ENCODE results near the gene TSC2. TPM values are rescaled to one million over a fixed set of nuclear protein-coding genes. Genes with fewer than 3 reads are reported as not detected.

Gene TSC2
- 36.0 and 55.9 TPM in 2 replicates for total RNA-seq

DNA sequence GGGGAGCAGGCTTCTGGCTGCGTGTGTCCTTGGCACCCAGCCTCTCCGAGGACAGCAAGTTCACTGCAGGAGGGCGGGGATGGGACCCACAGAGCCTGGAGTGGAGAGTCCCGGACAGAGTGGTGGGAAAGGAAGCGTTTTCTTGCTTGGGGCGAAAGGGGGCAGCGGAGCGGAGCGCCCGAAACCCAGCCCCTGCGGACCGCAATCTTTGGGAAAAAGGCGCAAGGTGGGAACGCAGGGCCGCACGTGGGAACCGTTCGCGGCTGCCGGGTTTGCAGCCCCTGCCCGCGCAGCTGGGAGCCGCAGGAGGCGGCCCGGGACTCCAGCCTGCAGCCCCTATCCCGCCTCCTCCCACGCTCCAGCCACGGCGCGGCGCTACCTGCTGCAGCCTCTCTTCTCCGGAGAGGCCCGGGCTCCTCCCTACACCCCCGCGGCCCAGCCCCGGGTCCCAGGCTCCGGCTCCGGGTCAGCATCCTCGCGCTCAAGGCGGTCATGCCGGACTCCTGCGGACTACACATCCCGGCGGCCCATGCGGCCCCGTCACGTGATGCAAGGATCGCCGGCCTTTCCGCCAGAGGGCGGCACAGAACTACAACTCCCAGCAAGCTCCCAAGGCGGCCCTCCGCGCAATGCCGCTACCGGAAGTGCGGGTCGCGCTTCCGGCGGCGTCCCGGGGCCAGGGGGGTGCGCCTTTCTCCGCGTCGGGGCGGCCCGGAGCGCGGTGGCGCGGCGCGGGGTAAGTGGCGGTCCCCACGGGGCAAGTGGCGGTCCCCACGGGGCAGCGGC, at the start of gene TSC2, which contains the start of gene NTHL1:
TSC2 (plus strand) TSS at position 656 of the 786 bp plus-strand sequence. CDS start 631 bp downstream, outside the sequence.
NTHL1 (minus strand) TSS at position 505 of the 786 bp plus-strand sequence; CDS start at position 494, 11 bp downstream.

DNA sequence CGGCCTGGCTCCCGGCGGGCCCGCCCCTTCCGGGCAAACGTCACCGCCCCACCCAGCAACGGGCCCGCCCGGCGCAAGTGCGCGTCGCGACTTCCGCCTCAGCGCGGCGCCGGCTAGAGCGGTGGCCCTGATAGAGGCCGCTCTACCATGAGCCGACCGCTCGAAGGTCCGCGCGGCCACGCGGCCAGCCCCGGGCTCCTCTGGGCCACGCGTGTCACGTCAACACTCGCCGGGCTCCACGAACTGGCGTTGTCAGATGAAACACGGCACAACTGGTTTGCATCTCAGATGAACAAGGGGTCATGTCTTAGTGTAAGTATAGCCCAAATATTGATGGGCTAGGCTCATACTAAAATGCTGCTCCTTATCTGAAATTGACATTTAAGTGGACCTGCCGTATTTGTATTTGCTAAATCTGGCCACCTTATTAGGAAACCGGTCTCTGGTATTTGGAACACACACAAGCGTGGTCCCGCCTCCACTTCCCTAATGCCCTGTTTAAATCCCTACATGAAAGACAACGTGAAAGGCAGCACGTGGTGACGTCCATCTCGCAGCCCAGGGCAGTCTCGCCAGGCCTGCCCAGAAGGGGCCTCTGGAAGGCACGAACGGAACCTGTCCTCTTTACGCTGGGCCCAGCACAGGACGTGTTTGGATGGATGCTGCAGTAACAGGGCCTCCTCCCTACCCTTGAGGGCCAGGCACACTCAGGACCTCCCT, 37.8 kb upstream of the TSC2 start, which contains the start of gene ZNF598:
ZNF598 (minus strand) TSS at position 31 of the 720 bp plus-strand sequence.

DNA sequence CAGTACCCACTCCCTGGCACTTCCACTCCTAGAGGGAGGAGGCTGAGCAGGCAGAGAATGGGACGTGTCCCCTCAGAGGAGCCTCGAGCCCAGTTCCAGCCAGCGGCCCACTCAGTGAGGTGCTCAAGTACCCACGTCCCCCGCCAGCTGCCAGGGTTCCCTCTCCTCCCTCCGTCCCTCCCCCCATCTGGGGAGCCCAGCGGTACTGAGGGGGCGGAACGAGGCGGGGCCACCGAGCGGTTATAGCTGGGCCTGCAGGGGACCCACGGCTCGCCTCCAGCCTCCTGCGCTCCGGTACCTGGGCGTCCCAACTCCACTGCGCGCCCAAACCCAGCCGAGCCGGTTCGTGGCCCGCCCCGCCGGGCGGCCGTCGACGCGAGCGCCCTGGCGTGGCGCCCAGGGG, 28.3 kb upstream of the TSC2 start, which contains the start of gene NPW:
NPW (plus strand) TSS at position 268 of the 403 bp plus-strand sequence.

DNA sequence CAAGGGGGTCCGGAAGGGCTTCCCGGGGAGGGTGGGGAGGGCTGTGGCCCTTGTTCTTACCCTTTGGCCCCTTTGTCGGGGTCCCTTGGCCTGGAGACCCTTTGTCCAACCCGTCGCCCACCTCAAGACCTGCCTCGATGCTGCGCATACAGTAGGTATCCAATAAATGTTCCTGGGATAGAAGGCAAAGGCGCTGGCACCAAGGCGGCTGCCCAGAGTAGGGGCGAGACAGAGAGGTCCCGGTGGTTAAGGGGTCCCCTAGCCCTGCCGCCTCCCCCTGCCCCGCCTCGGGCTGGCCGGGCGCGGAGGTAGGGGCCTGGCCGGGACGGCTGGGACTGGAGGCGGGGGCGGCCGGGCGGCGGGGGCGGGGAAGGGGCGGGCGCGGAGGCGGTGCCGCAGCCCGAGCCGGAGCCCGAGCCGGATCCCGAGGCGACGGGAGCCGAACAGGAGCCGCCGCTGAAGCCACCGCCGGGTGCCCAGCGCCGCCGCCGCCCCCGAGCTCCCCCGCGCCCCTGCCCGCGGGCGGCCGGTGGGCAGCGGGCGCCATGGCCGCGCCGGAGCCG, 21.2 kb upstream of the TSC2 start, which contains the start of gene NHERF2:
NHERF2 (plus strand) TSS at position 442 of the 563 bp plus-strand sequence; CDS start at position 546, 104 bp downstream.

DNA sequence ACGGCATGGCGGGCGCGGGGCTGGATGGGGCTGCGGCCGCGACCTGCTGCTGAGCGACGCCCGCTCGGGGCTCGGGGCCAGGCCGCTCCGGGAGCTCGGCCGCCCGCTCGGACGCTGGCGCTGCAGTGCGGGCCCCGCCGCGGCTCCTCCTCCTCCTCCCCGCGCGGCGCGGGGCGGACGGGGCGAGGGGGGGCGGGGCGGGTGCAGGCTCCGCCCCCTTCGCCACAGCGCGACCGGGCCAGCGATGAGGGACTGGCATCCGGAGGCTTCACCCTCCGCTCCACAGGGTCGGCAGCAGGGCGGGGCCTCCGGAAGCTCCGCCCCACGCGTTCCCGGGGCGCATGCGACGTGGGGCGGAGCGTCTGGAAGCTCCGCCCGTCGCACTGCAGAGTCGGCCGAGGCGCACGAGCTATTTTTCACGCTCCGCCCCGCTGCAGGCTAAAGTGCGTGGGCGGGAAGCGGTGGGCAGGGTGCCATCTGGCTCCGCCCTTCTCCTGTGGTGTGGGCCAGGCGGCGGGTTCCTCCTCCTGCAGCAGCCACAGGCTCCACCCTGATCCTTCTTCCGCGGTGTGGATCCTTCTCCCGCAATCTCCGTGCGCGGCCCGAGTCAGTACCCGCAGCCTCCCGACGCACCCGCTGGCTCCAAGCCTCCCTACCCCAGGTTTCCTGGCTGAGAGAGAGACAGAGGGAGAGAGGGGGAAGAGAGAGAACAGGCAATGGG, 88.1 kb downstream of the TSC2 start, which contains the start of gene PKD1:
PKD1 (minus strand) TSS at position 129 of the 721 bp plus-strand sequence. CDS start 209 bp downstream, outside the sequence.

Other genes starting within 250 kb of the TSC2 start
- gene HAGH, start 221.2 kb upstream of the TSC2 start, total RNA-seq: 62.4 and 71.3 TPM in 2 replicates
- gene FAHD1, start 220.8 kb upstream of the TSC2 start, total RNA-seq: 33.6 and 52.6 TPM in 2 replicates
- gene MEIOB, start 175.8 kb upstream of the TSC2 start, total RNA-seq: 0.30 TPM in 1 of 2 replicates, not detected in the other
- gene HS3ST6, start 129.6 kb upstream of the TSC2 start, total RNA-seq: not detected in 2 replicates
- gene MSRB1, start 104.8 kb upstream of the TSC2 start, total RNA-seq: 9.8 and 12.0 TPM in 2 replicates
- gene RPL3L, start 93.3 kb upstream of the TSC2 start, total RNA-seq: not detected in 2 replicates
- gene NDUFB10, start 88.4 kb upstream of the TSC2 start, total RNA-seq: 323 and 367 TPM in 2 replicates
- gene RPS2, start 83.2 kb upstream of the TSC2 start, total RNA-seq: 4,271 and 4,630 TPM in 2 replicates
- not detected in 2 replicates for gene RNF151, start 81.1 kb upstream of the TSC2 start, total RNA-seq
- 94.1 and 97.0 TPM in 2 replicates for gene TBL3, start 75.9 kb upstream of the TSC2 start, total RNA-seq
- gene NOXO1, start 66.5 kb upstream of the TSC2 start, total RNA-seq: not detected in 2 replicates
- 21.1 and 43.7 TPM in 2 replicates for gene GFER, start 63.8 kb upstream of the TSC2 start, total RNA-seq
- gene SYNGR3, start 58.0 kb upstream of the TSC2 start, total RNA-seq: 4.2 and 8.4 TPM in 2 replicates
- 44.0 and 45.6 TPM in 2 replicates for gene ZNF598, start 38.2 kb upstream of the TSC2 start, total RNA-seq
- 1.6 and 1.8 TPM in 2 replicates for gene NPW, start 28.2 kb upstream of the TSC2 start, total RNA-seq
- 47.4 and 58.7 TPM in 2 replicates for gene NHERF2, start 21.1 kb upstream of the TSC2 start, total RNA-seq
- 49.2 and 53.0 TPM in 2 replicates for gene NTHL1, start 151 bp upstream of the TSC2 start, total RNA-seq
- gene PKD1, start 87.9 kb downstream of the TSC2 start, total RNA-seq: 74.8 and 88.1 TPM in 2 replicates
- 1.5 and 3.3 TPM in 2 replicates for gene RAB26, start 100.6 kb downstream of the TSC2 start, total RNA-seq
- gene TRAF7, start 107.8 kb downstream of the TSC2 start, total RNA-seq: 54.0 and 62.0 TPM in 2 replicates
- under 0.01 TPM in 1 of 2 replicates, not detected in the other for gene CASKIN1, start 148.6 kb downstream of the TSC2 start, total RNA-seq
- gene MLST8, start 157.5 kb downstream of the TSC2 start, total RNA-seq: 80.4 and 86.6 TPM in 2 replicates
- 1.3 and 2.7 TPM in 2 replicates for gene BRICD5, start 162.9 kb downstream of the TSC2 start, total RNA-seq
- gene PGP, start 166.9 kb downstream of the TSC2 start, total RNA-seq: 24.5 and 27.1 TPM in 2 replicates
- gene E4F1, start 175.6 kb downstream of the TSC2 start, total RNA-seq: 22.9 and 25.2 TPM in 2 replicates
- 0.15 and 1.0 TPM in 2 replicates for gene DNASE1L2, start 188.5 kb downstream of the TSC2 start, total RNA-seq
- 54.3 and 66.3 TPM in 2 replicates for gene ECI1, start 203.6 kb downstream of the TSC2 start, total RNA-seq
- 218 and 221 TPM in 2 replicates for gene RNPS1, start 220.1 kb downstream of the TSC2 start, total RNA-seq